HG03571 (cell line): ENCODE measurements around the gene RGS14.
"Not testable (repeated sequence)": the region's sequence is repeated elsewhere in the genome, so short reads cannot be mapped to it uniquely, and the experiment has no call there.

Experiments
- ATAC-seq: cut with Tn5 transposase; IDR thresholded peaks from one replicate; pipeline ENCODE4 v1.9.1; 2021; ENCODE audit not compliant: unreplicated experiment

The RGS14 gene

GRCh38 chr5:177327539-177328522, 29.9 kb upstream of the RGS14 start:
- ATAC-seq: no peak

GRCh38 chr5:177328545-177329231, 29.0 kb upstream of the RGS14 start:
- no peak for ATAC-seq

GRCh38 chr5:177329883-177330282, 27.8 kb upstream of the RGS14 start:
- ATAC-seq: no peak

GRCh38 chr5:177330991-177331842, 26.5 kb upstream of the RGS14 start:
- ATAC-seq: no peak

DNA sequence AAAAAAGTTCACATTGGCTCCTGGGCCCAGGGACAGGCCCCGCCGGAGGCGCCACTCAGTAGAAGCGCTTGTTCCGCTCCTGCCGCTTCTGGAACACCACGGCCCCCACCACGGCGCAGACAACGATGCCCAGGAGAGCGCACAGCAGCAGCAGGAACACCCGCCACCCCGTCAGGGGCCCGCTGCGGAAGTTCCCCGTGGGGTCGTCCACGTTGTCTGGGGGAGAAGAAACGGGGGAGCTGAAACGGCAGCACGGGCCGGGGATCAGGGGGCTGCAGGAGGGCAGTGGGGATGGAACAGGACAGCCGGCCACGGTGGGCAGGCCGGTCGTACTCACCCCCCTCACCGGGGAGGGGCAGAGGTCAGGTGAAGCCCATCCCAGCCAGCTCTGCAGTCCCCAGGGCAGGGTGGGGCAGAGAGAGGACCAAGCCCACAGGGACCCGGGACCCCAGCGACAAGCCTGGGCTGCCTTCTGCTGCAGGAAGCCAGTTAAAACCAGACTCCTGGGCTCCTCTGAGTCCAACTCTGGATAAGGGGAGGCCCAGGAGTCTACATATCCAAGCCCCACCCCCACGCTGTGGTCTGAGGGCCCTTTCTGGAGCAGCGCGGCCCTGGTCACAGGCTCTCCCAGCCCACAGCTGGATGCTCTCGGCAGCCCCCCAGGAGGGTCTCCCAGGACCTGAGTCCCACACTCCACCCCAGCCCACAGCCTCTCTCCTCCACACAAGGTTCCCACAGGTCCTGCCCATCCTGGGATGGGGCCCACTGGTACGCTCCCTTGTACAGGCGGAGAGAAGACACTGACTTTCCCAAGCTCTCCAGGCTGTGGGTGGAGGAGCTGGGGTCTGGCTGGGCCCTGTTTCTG, 25.5 kb upstream of the RGS14 start:
- no peak for ATAC-seq

GRCh38 chr5:177332896-177333260, 24.8 kb upstream of the RGS14 start:
- no peak for ATAC-seq

DNA sequence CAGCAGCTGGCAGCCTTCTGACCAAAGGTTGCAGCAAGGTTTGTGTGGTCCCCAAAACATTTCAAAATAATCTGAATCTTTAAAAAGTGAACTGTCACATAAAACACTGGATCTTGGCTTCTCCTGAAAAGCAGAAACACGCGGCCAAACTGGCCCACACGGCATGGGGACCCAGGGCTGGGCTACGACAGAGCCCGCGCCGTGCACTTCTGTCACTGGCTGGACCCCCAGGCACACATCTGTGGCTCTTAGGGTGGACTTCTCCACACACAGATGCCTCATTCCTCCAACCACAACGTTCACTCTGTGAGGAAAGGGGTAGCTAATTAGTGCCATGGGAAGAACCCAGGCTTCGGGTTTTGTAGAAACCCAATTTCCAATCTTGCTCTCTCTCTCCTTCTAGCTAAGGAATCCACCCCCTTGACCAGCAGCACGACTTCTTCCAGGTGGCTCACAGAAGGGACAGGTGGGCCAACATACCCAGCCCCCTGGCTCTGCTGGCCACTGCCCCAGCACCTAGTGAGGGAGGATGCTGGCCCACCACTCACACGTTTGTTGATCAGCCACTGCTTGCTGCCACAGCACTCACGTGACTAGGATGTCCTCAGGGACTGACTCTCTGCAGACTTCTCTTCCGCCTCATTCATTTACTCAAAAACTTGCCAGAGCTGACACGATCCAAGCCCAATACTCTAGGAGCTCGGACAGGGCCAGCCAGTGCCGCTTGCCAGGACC, 24.1 kb upstream of the RGS14 start:
- no peak for ATAC-seq

GRCh38 chr5:177334155-177334551, 23.6 kb upstream of the RGS14 start:
- ATAC-seq: no peak

DNA sequence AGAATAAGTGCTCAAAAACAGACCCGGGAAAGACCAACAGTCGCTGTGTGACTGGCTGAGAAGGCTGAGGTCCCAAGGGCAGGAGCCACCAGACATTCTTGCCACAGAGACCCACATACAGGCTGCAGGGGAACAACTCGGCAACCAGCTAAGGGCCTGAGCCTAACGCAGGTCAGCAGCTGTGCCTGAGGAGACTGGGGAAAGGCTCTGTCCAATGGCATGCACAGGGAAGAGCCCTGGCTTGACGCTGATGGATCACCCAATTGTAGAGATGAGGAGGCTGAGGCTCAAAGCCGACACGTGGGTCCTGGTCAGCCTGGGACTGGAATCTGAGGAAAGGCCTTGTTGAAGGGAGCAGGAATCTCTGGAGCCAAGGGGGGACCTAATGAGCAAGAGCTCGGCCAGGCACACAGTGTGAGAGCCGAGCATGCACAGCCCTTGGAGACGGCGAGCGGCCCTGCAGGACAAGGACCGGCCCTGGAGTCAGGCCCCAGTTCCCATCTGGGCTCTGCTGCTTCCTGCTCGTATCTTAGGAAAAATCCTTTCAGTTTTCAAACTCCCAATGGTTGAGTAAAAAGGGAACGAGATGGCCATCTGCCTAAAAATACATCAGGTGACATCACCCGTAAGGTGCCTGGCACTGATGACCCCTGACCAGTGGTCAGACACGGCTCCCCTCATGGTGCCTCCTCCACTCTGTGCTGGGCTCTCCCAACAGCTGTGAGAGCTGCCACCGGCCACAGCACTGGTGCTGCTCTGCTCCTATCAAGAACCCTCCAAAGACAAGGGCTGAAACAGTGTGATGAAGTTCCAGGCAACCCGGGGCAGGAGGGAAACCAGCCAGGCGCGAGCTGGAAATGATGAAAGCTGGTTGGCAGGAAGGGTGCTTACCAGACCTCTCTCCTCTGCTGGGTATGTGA, 22.7 kb upstream of the RGS14 start:
- no peak for ATAC-seq

- no peak for ATAC-seq
Observed at GRCh38 chr5:177335701-177336065, 22.0 kb upstream of the RGS14 start.

DNA sequence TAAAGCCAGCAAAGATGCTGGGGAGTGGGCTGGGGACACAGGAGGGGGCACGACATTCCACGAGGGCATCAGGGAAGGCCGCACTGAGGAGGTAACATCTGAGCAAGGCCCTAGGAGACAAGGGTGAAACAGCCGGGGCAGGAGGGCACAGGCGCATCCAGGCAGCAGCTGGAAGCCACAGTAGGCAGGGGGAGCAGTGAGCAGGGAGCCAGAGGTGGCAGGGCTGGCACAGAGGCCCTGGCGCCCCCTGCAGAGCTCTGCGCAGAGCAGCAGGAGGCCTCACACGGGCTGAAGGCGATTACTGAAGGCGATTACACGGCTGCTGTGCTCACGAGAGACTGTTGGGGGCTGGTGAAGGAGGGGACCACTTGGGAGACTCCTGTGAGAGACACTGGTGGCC, 21.6 kb upstream of the RGS14 start:
- ATAC-seq: no peak

DNA sequence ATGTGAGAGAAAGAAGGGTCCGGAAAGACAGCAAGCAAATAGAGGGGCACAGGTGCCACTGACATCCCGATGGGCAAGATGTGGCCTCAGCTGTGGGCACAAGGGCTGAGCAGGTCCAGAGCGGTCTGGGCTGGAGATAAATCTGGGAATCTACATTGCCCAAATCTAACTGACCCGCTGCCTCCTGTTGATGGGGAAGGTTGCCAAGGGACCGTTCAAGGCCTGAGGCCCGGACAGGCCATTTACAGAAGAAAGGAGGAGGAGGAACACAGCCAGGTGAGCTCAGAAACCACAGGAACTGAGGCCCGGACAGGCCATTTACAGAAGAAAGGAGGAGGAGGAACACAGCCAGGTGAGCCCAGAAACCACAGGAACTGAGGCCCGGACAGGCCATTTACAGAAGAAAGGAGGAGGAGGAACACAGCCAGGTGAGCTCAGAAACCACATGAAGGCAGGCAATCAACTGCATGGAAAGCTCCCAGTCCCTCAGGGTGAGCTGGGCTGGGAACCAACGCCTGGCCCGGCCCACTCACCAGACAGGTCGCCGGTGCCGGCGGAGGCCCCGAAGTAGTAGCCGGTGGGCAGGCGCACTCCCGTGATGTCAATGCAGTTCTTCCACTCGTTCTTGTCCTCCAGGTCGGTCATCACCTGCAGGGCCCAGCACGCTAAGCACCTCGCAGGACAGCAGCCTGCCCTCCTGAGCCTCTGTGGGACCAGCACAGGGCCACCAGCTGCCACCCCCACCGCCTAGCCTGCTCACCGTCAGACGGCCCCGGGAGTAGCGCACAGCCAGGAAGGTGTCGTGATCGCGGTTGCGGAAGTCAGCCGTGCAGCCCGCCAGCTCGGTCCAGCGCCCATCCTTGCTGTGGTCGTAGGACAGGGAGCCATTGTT, 20.9 kb upstream of the RGS14 start:
- ATAC-seq: no peak

DNA sequence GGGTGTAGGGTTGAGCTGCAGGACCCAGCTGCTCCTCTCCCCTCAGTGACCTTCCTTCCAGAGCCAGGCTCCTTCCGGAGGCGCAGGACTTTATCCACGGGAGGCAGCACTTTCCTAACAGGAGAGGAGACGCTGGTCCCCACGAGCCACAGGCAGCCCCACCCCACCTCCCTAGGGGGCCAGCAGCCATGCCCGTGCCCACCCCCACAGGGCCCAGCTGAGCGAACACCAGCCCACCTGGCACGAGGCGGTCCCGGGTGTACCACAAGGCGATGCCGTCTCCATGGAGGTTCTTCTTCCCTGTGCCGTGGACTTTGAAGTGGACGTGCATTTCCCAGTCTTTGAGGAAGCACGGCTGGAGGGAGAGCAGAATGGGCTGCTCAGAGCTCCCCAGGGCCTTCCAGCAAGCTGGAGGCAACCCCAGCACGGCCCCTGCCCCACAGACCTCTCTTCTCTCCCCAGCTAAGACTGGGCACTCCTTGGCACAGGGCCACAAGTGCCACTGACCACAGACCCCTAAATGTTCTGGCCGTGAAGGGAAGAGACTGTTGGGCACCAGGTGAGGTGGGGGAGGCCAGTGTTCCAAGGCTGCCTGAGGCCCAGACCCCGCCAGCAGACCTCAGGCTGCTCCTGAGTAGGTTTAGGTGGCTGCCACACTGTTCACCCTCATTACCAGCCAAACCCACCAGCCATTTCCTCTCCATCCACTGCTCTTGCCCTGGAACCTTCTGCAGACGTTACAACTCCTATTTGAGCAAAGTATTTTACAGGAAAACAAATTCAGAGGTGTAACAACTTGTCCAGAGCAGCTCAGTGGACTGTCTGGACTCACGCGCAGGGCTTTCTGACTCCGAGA, 19.2 kb upstream of the RGS14 start:
- no peak for ATAC-seq

- ATAC-seq: no peak
Observed at GRCh38 chr5:177339107-177339638, 18.6 kb upstream of the RGS14 start.

DNA sequence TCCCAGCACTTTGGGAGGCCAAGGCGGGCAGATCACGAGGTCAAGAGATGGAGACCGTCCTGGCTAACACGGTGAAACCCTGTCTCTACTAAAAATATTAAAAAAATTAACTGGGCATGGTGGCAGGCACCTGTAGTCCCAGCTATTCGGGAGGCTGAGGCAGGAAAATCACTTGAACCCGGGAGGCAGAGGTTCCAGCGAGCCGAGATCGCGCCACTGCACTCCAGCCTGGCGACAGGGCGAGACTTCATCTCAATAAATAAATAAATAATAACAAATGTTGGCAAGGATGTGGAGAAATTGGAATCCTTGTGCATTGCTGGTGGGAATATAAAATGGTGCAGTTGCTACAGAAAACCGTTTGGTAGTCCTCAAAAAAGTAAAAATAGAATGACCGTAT, 14.7 kb upstream of the RGS14 start:
- not testable (repeated sequence) for ATAC-seq

- ATAC-seq: no peak
Observed at GRCh38 chr5:177343777-177344176, 13.9 kb upstream of the RGS14 start.

DNA sequence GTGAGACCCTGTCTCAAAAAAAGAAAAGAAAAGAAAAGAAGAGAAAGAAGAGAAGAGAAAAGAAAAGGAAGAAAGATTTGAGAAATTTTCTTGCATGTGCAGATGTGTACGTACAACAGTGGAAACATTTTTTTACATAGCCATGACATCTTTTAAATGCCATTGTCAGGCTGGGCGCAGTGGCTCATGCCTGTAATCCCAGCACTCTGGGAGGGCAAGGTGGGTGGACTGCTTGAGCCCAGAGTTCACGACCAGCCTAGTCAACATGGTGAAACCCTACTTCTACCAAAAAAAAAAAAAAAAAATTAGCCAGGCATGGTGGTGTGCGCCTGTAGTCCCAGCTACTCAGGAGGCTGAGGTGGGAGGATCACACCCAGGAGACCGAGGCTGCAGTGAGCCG, 12.8 kb upstream of the RGS14 start:
- ATAC-seq: no peak
